ENCODE results near the gene VTI1A. TPM values are rescaled to one million over a fixed set of nuclear protein-coding genes. Genes with fewer than 3 reads are reported as not detected.
A peak's percentile ranks its signal among the peaks of the same experiment; 100 is the strongest.

VTI1A gene
- total RNA-seq, 2 donors from 2014 or later, result 53.3 to 57.5 TPM

GRCh38 chr10:112716076-112716475 lies 269.1 kb downstream of the VTI1A start:
- Histone ChIP-seq H3K27me3 (replicated peaks; ENCODE audit: insufficient read depth) (no peaks in the 10 kb centered on the region), H3K27ac (no peak overlapping the region), H3K36me3 (no peaks in the 10 kb centered on the region), H3K4me1 (replicated peaks) (no peaks in the 10 kb centered on the region), H3K4me3 (no peak overlapping the region), H3K9me3 (no peaks in the 10 kb centered on the region)
- no peak for DNase-seq (ENCODE audit: low spot score)
- intact Hi-C loops (cut with DNase I), result loop anchor here (10.0 kb wide), 1 partner anchor 669 kb away; no protein-coding TSS in a partner anchor
- TF ChIP-seq, protein P1, sequence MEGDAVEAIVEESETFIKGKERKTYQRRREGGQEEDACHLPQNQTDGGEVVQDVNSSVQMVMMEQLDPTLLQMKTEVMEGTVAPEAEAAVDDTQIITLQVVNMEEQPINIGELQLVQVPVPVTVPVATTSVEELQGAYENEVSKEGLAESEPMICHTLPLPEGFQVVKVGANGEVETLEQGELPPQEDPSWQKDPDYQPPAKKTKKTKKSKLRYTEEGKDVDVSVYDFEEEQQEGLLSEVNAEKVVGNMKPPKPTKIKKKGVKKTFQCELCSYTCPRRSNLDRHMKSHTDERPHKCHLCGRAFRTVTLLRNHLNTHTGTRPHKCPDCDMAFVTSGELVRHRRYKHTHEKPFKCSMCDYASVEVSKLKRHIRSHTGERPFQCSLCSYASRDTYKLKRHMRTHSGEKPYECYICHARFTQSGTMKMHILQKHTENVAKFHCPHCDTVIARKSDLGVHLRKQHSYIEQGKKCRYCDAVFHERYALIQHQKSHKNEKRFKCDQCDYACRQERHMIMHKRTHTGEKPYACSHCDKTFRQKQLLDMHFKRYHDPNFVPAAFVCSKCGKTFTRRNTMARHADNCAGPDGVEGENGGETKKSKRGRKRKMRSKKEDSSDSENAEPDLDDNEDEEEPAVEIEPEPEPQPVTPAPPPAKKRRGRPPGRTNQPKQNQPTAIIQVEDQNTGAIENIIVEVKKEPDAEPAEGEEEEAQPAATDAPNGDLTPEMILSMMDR (IDR thresholded peaks at IDR 0.05), result no peak
- TF ChIP-seq POLR2AphosphoS5 (IDR thresholded peaks at IDR 0.05) (no peak), POLR2A (IDR thresholded peaks at IDR 0.05) (no peak)
- 68% methylated on average over 3 of the region's 3 CpGs for WGBS

- intact Hi-C loops (cut with DNase I), result loop anchor here (10.0 kb wide), 1 partner anchor 668 kb away; no protein-coding TSS in a partner anchor
- no peaks in the 10 kb centered on the region for H3K4me1 ChIP-seq (replicated peaks)
- no peaks in the 10 kb centered on the region for H3K36me3 ChIP-seq
- DNase-seq (ENCODE audit: low spot score), result no peak
- no peaks in the 10 kb centered on the region for H3K9me3 ChIP-seq
- no peak overlapping the region for H3K4me3 ChIP-seq
- WGBS, result 72% methylated on average over 6 of the region's 6 CpGs
- no peak overlapping the region for H3K27ac ChIP-seq
- H3K27me3 ChIP-seq (replicated peaks; ENCODE audit: insufficient read depth), result no peaks in the 10 kb centered on the region
- TF ChIP-seq POLR2A (IDR thresholded peaks at IDR 0.05) (no peak), POLR2AphosphoS5 (IDR thresholded peaks at IDR 0.05) (no peak)
- TF ChIP-seq, protein P1 (IDR thresholded peaks at IDR 0.05), result no peak
Measured at GRCh38 chr10:112716924-112717413, 270.0 kb downstream of the VTI1A start.

GRCh38 chr10:112720178-112720577 lies 273.2 kb downstream of the VTI1A start:
- H3K4me3 ChIP-seq, result no peak overlapping the region
- intact Hi-C loops (cut with DNase I), result no loop called here
- H3K4me1 ChIP-seq (replicated peaks), result no peaks in the 10 kb centered on the region
- no peaks in the 10 kb centered on the region for H3K36me3 ChIP-seq
- TF ChIP-seq POLR2AphosphoS5 (IDR thresholded peaks at IDR 0.05) (no peak), POLR2A (IDR thresholded peaks at IDR 0.05) (no peak)
- TF ChIP-seq, protein P1 (IDR thresholded peaks at IDR 0.05), result no peak
- no peak for DNase-seq (ENCODE audit: low spot score)
- H3K27me3 ChIP-seq (replicated peaks; ENCODE audit: insufficient read depth), result no peaks in the 10 kb centered on the region
- no peaks in the 10 kb centered on the region for H3K9me3 ChIP-seq
- H3K27ac ChIP-seq, result no peak overlapping the region

GRCh38 chr10:112721080-112721698 lies 274.2 kb downstream of the VTI1A start:
- DNase-seq (ENCODE audit: low spot score), result peak; percentile 24
- WGBS, result 69% methylated on average over 5 of the region's 5 CpGs
- H3K27me3 ChIP-seq (replicated peaks; ENCODE audit: insufficient read depth), result no peaks in the 10 kb centered on the region
- TF ChIP-seq POLR2AphosphoS5 (IDR thresholded peaks at IDR 0.05), result no peak
- TF ChIP-seq, protein P1 (IDR thresholded peaks at IDR 0.05), result peak in 3 of 4 experiments; percentile 41 to 61 (median 55)
- no peak for TF ChIP-seq POLR2A (IDR thresholded peaks at IDR 0.05)
- no peak overlapping the region for H3K27ac ChIP-seq
- H3K4me1 ChIP-seq (replicated peaks), result no peaks in the 10 kb centered on the region
- H3K9me3 ChIP-seq, result no peaks in the 10 kb centered on the region
- H3K36me3 ChIP-seq, result no peaks in the 10 kb centered on the region
- intact Hi-C loops (cut with DNase I), result no loop called here
- no peak overlapping the region for H3K4me3 ChIP-seq

DNA sequence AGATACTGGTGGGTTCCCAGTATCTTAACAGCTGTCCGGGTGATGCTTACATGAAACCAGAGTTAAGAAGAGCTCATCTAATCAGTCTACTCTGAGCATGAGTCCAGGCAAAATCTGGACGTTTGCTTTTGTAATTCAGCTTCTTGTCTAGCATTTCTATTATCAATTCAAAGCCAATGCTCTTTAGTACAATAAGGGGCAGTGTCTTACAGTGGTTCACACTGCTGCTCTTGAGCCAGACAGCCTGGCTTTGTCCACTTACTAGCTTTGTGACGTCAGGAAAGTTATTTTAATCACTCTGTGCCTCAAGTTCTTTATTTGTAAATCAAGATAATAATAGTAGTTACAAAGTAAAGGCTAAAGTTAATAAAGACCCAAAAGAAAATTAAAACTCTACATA lies 275.7 kb downstream of the VTI1A start:
- 73% methylated on average over 3 of the region's 3 CpGs for WGBS
- Histone ChIP-seq H3K27me3 (replicated peaks; ENCODE audit: insufficient read depth) (no peaks in the 10 kb centered on the region), H3K4me3 (no peak overlapping the region), H3K9me3 (no peaks in the 10 kb centered on the region), H3K27ac (no peak overlapping the region), H3K36me3 (no peaks in the 10 kb centered on the region), H3K4me1 (replicated peaks) (no peaks in the 10 kb centered on the region)
- TF ChIP-seq POLR2AphosphoS5 (IDR thresholded peaks at IDR 0.05) (no peak), POLR2A (IDR thresholded peaks at IDR 0.05) (no peak)
- TF ChIP-seq, protein P1 (IDR thresholded peaks at IDR 0.05), result no peak
- DNase-seq (ENCODE audit: low spot score), result no peak
- intact Hi-C loops (cut with DNase I), result no loop called here
